BJ (cell line): ENCODE results near the gene SPEM3. TPM values are rescaled to one million over a fixed set of nuclear protein-coding genes. Genes with fewer than 3 reads are reported as not detected.

Experiments used
- CTCF ChIA-PET: fragments of 350-600 bp; formaldehyde crosslinking; extraction: SDS; loops from one replicate; lab custom pipeline; 2021; ENCODE audit warnings: antibody characterized with exemption, inconsistent platforms; lab: Yijun Ruan, JAX
- POLR2A ChIA-PET: fragments of 300-600 bp; sonication (Branson Sonifier 250); formaldehyde crosslinking; extraction: SDS; loops from one replicate; lab custom pipeline; 2021; ENCODE audit warnings: antibody characterized with exemption; lab: Charles Lee
- DNase-seq: peaks from one replicate; pipeline ENCODE4 v3.0.0-alpha.2; 2011; ENCODE audit warnings: low read depth
- H3K27me3 ChIP-seq: 2 replicates; pipeline ENCODE4 v1.6.0; 2011; ENCODE audit warnings: low read length; ENCODE audit not compliant: control insufficient read depth, insufficient read depth
- H3K36me3 ChIP-seq: 2 replicates; pipeline ENCODE4 v1.5.1; 2011; ENCODE audit warnings: low read length; ENCODE audit not compliant: control insufficient read depth, insufficient read depth
- H3K4me3 ChIP-seq: 2 replicates; pipeline ENCODE4 v1.5.1; 2011; ENCODE audit warnings: low read depth, mild to moderate bottlenecking, control low read depth, low read length
- CTCF ChIP-seq: IDR thresholded peaks from 2 replicates; pipeline ENCODE4 v1.5.1; 2011; ENCODE audit warnings: low read depth, mild to moderate bottlenecking, control low read depth, inconsistent platforms, low read length, moderate library complexity; ENCODE audit not compliant: insufficient read depth
- polyA plus RNA-seq: library from polyadenylated mRNA; depleted of rRNA; stranded (reverse); fragments of >200 nt; gene quantifications from 2 replicates; pipeline ENCODE4 v1.2.3, GENCODE V29; 2011

Gene SPEM3
- polyA plus RNA-seq, 1 experiment = not detected

DNA sequence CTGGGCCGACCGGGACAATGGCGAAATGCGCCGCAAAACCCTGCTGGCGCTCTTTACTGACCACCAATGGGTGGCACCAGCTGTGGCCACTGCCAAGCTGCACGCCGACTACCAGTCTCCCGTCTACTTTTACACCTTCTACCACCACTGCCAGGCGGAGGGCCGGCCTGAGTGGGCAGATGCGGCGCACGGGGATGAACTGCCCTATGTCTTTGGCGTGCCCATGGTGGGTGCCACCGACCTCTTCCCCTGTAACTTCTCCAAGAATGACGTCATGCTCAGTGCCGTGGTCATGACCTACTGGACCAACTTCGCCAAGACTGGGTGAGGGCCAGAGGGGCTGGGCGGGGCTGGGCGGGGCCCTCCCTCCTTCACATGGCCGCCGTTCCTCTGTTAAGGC, 12.9 kb upstream of the SPEM3 start:
- no peak for TF ChIP-seq CTCF
- CTCF ChIA-PET = no interaction called here
- H3K36me3 ChIP-seq = peaks cover 16% of the 10 kb centered on the region
- DNase-seq = no peak
- no peaks in the 10 kb centered on the region for H3K27me3 ChIP-seq
- H3K4me3 ChIP-seq = no peak overlapping the region
- POLR2A ChIA-PET = no interaction called here

GRCh38 chr17:7416323-7416722, 12.3 kb upstream of the SPEM3 start:
- CTCF ChIA-PET = no interaction called here
- Histone ChIP-seq H3K4me3 (no peak overlapping the region), H3K36me3 (peaks cover 16% of the 10 kb centered on the region), H3K27me3 (no peaks in the 10 kb centered on the region)
- no peak for TF ChIP-seq CTCF
- DNase-seq = no peak
- POLR2A ChIA-PET = no interaction called here

DNA sequence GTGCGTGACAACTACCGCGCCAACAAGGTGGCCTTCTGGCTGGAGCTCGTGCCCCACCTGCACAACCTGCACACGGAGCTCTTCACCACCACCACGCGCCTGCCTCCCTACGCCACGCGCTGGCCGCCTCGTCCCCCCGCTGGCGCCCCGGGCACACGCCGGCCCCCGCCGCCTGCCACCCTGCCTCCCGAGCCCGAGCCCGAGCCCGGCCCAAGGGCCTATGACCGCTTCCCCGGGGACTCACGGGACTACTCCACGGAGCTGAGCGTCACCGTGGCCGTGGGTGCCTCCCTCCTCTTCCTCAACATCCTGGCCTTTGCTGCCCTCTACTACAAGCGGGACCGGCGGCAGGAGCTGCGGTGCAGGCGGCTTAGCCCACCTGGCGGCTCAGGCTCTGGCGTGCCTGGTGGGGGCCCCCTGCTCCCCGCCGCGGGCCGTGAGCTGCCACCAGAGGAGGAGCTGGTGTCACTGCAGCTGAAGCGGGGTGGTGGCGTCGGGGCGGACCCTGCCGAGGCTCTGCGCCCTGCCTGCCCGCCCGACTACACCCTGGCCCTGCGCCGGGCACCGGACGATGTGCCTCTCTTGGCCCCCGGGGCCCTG, 11.5 kb upstream of the SPEM3 start:
- Histone ChIP-seq H3K36me3 (peaks cover 16% of the 10 kb centered on the region), H3K4me3 (no peak overlapping the region), H3K27me3 (no peaks in the 10 kb centered on the region)
- no peak for DNase-seq
- ChIA-PET CTCF (no interaction called here), POLR2A (no interaction called here)
- TF ChIP-seq CTCF = no peak

DNA sequence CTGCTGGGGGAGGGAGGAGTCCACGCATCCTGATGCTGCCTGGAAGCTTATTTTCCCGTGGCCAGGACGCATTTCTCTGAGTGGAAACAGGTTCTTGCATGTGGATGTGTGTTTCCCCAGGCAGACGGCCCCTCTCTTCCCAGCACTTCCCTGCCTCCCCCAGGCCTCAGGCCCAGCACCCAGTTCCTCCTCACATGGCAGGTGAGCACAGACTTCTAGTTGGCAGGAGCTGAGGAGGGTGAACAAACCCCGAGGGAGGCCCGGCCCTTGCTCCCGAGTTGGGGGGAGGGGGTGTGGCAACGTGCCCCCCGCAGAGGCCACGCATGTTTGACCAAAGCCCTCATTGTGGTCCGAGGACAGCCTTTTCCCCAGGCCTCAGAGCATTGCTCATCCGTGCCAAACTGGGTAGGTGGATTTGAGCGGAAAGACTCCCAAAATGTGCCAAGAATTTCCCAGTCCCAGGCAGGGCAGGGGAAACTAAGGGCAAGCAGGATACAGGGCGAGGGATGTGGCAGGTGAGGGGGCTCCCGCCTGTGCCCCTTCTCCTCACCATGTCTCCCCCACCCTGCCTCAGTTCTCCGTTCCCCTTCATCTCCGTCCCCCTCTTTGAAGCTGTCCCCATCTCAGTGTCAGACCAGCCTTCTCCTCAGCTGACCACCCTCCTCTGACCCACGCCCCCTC, 10.0 kb upstream of the SPEM3 start:
- DNase-seq = no peak
- ChIA-PET POLR2A (no interaction called here), CTCF (no interaction called here)
- Histone ChIP-seq H3K4me3 (no peak overlapping the region), H3K27me3 (no peaks in the 10 kb centered on the region), H3K36me3 (peaks cover 16% of the 10 kb centered on the region)
- no peak for TF ChIP-seq CTCF

GRCh38 chr17:7419819-7420610, 8.6 kb upstream of the SPEM3 start, which contains the start of gene SPEM1:
SPEM1 (plus strand) TSS chr17:7420324; CDS start chr17:7420385, 61 bp downstream.
- H3K4me3 ChIP-seq = no peak within 1 kb of the TSS
- no peak for DNase-seq
- peaks cover 14% of the 10 kb centered on the region for H3K36me3 ChIP-seq
- no peaks in the 10 kb centered on the region for H3K27me3 ChIP-seq
- TF ChIP-seq CTCF = no peak
- ChIA-PET POLR2A (no interaction called here), CTCF (interaction anchor here (0.9 to 1.2 kb wide), 4 partner anchors 10 to 141 kb away, joined by 3 read pairs; no protein-coding TSS in a partner anchor)
